NOMO-1 treated with DMSO at 0.1 percent for 48 hours (cell line): ENCODE results near the gene ERN2.

Experiments
- DNase-seq: peaks from one replicate; lab custom pipeline; 2025; ENCODE audit not compliant: unreplicated experiment; lab: John Stamatoyannopoulos, UW

Gene ERN2

GRCh38 chr16:23640931-23641765, 71.9 kb downstream of the ERN2 start, which contains the start of the genes DCTN5 and PALB2:
Gene DCTN5, plus strand, starts transcription at chr16:23641466. Its CDS starts 77 bp downstream, at chr16:23641543.
Gene PALB2, minus strand, starts transcription at chr16:23641310. Its CDS starts 153 bp downstream, at chr16:23641157.
- DNase-seq = peak; percentile 96

- no peak for DNase-seq
These were observed 72.4 kb downstream of the ERN2 start for GRCh38 chr16:23640615-23640930.
